NCI-H2081 treated with DMSO at 0.1 percent for 48 hours (cell line): ENCODE data around the gene ATG2B.

ENCODE experiments used
- DNase-seq: peaks from one replicate; lab custom pipeline; 2025; lab: John Stamatoyannopoulos, UW

ATG2B gene

GRCh38 chr14:96269359-96269710 is 93.8 kb downstream of the ATG2B start:
- DNase-seq, result no peak

GRCh38 chr14:96268431-96269358 is 94.4 kb downstream of the ATG2B start:
- DNase-seq, result no peak

GRCh38 chr14:96267916-96268315 is 95.2 kb downstream of the ATG2B start:
- no peak for DNase-seq

- DNase-seq, result no peak
These were observed 95.8 kb downstream of the ATG2B start for GRCh38 chr14:96267336-96267735.

GRCh38 chr14:96265383-96266095 is 97.6 kb downstream of the ATG2B start:
- peak; percentile 19 for DNase-seq

GRCh38 chr14:96264853-96265252 is 98.3 kb downstream of the ATG2B start:
- no peak for DNase-seq

- no peak for DNase-seq
These were observed 99.0 kb downstream of the ATG2B start for GRCh38 chr14:96264200-96264553.

- DNase-seq, result no peak
These were observed 99.6 kb downstream of the ATG2B start for GRCh38 chr14:96263347-96264199.

GRCh38 chr14:96261772-96262655 is 101.1 kb downstream of the ATG2B start:
- no peak for DNase-seq

- no peak for DNase-seq
These were observed 102.1 kb downstream of the ATG2B start for GRCh38 chr14:96261053-96261452.

- no peak for DNase-seq
These were observed 102.8 kb downstream of the ATG2B start for GRCh38 chr14:96260341-96260821.

- DNase-seq, result no peak
These were observed 105.2 kb downstream of the ATG2B start for GRCh38 chr14:96257900-96258299.

- no peak for DNase-seq
These were observed 106.1 kb downstream of the ATG2B start for GRCh38 chr14:96257056-96257455.

GRCh38 chr14:96256407-96256806 is 106.7 kb downstream of the ATG2B start:
- no peak for DNase-seq

GRCh38 chr14:96255501-96256366 is 107.4 kb downstream of the ATG2B start, which contains the start of gene BDKRB1:
Gene BDKRB1, plus strand, starts transcription at chr14:96256210. Its CDS starts 7,473 bp downstream, at chr14:96263683.
- DNase-seq, result no peak

- no peak for DNase-seq
These were observed 108.5 kb downstream of the ATG2B start for GRCh38 chr14:96254687-96255086.

- no peak for DNase-seq
These were observed 110.1 kb downstream of the ATG2B start for GRCh38 chr14:96252999-96253539.

- no peak for DNase-seq
These were observed 110.7 kb downstream of the ATG2B start for GRCh38 chr14:96252323-96252998.

GRCh38 chr14:96251656-96252155 is 111.4 kb downstream of the ATG2B start:
- DNase-seq, result no peak
